ENCODE results near the gene BID. TPM values are rescaled to one million over a fixed set of nuclear protein-coding genes. Genes with fewer than 3 reads are reported as not detected.

BID gene
- total RNA-seq, 1 donor from 2014 or later: 35.1 TPM

- Histone ChIP-seq H2AFZ (ENCODE audit: low read depth, low read length) (no peak overlapping the region), H3K36me3 (ENCODE audit: insufficient read depth, low read length) (no peaks in the 10 kb centered on the region), H3K4me3 (ENCODE audit: insufficient read depth, low read depth, low read length) (no peak overlapping the region), H3K9ac (ENCODE audit: low read length) (no peak overlapping the region), H3K4me1 (ENCODE audit: insufficient read depth, low read length) (peaks cover 3% of the 10 kb centered on the region), H4K20me1 (ENCODE audit: insufficient read depth, low read length) (no peaks in the 10 kb centered on the region), H3K4me2 (ENCODE audit: low read length) (no peak overlapping the region), H3K9me3 (ENCODE audit: insufficient read depth, low read depth, low read length) (no peaks in the 10 kb centered on the region), H3K27me3 (ENCODE audit: insufficient read depth, low read length) (no peaks in the 10 kb centered on the region), H3K79me2 (ENCODE audit: insufficient read depth, low read length) (no peaks in the 10 kb centered on the region), H3K27ac (ENCODE audit: low read depth, low read length) (no peak overlapping the region)
- DNase-seq (ENCODE audit: low read depth): no peak
- H3K9me3 Mint-ChIP-seq (ENCODE audit: unreplicated experiment): no peaks in the 10 kb centered on the region
- no peak overlapping the region for H3K4me3 Mint-ChIP-seq (ENCODE audit: unreplicated experiment)
- no peak overlapping the region for H3K27ac Mint-ChIP-seq (ENCODE audit: unreplicated experiment)
- no peak for TF ChIP-seq CTCF (IDR thresholded peaks at IDR 0.05; ENCODE audit: insufficient read depth, low read depth, low read length)
- no peak for TF ChIP-seq EZH2 (IDR thresholded peaks at IDR 0.05; ENCODE audit: insufficient read depth, low read length)
- FAIRE-seq: no peak
- peaks cover 2% of the 10 kb centered on the region for H3K36me3 Mint-ChIP-seq (ENCODE audit: low read depth, unreplicated experiment)
- peaks cover 5% of the 10 kb centered on the region for H3K4me1 Mint-ChIP-seq (ENCODE audit: low read depth, unreplicated experiment)
- no peaks in the 10 kb centered on the region for H3K27me3 Mint-ChIP-seq (ENCODE audit: low read depth, unreplicated experiment)
These were observed 13.6 kb upstream of the BID start for GRCh38 chr22:17787716-17788330.

- no peak overlapping the region for H3K4me3 Mint-ChIP-seq (ENCODE audit: unreplicated experiment)
- Histone ChIP-seq H3K9me3 (ENCODE audit: insufficient read depth, low read depth, low read length) (no peaks in the 10 kb centered on the region), H3K36me3 (ENCODE audit: insufficient read depth, low read length) (no peaks in the 10 kb centered on the region), H3K4me3 (ENCODE audit: insufficient read depth, low read depth, low read length) (no peak overlapping the region), H3K27me3 (ENCODE audit: insufficient read depth, low read length) (no peaks in the 10 kb centered on the region), H3K4me1 (ENCODE audit: insufficient read depth, low read length) (peaks cover 5% of the 10 kb centered on the region), H3K4me2 (ENCODE audit: low read length) (no peak overlapping the region), H3K27ac (ENCODE audit: low read depth, low read length) (no peak overlapping the region), H4K20me1 (ENCODE audit: insufficient read depth, low read length) (no peaks in the 10 kb centered on the region), H2AFZ (ENCODE audit: low read depth, low read length) (no peak overlapping the region), H3K79me2 (ENCODE audit: insufficient read depth, low read length) (no peaks in the 10 kb centered on the region), H3K9ac (ENCODE audit: low read length) (no peak overlapping the region)
- peaks cover 2% of the 10 kb centered on the region for H3K36me3 Mint-ChIP-seq (ENCODE audit: low read depth, unreplicated experiment)
- DNase-seq (ENCODE audit: low read depth): no peak
- H3K9me3 Mint-ChIP-seq (ENCODE audit: unreplicated experiment): no peaks in the 10 kb centered on the region
- H3K27me3 Mint-ChIP-seq (ENCODE audit: low read depth, unreplicated experiment): no peaks in the 10 kb centered on the region
- TF ChIP-seq EZH2 (IDR thresholded peaks at IDR 0.05; ENCODE audit: insufficient read depth, low read length) (no peak), CTCF (IDR thresholded peaks at IDR 0.05; ENCODE audit: insufficient read depth, low read depth, low read length) (no peak)
- FAIRE-seq: no peak
- peaks cover 8% of the 10 kb centered on the region for H3K4me1 Mint-ChIP-seq (ENCODE audit: low read depth, unreplicated experiment)
- no peak overlapping the region for H3K27ac Mint-ChIP-seq (ENCODE audit: unreplicated experiment)
These were observed 13.0 kb upstream of the BID start for GRCh38 chr22:17787241-17787640.

- H3K27ac Mint-ChIP-seq (ENCODE audit: unreplicated experiment): no peak overlapping the region
- peak; percentile 12 for DNase-seq (ENCODE audit: low read depth)
These were observed 12.3 kb upstream of the BID start for GRCh38 chr22:17786435-17787161.

More at GRCh38 chr22:17786435-17787161, 12.3 kb upstream of the BID start:
- FAIRE-seq: no peak
- Histone ChIP-seq H3K36me3 (ENCODE audit: insufficient read depth, low read length) (no peaks in the 10 kb centered on the region), H3K4me1 (ENCODE audit: insufficient read depth, low read length) (peaks cover 12% of the 10 kb centered on the region), H3K27ac (ENCODE audit: low read depth, low read length) (no peak overlapping the region), H3K27me3 (ENCODE audit: insufficient read depth, low read length) (no peaks in the 10 kb centered on the region), H3K4me2 (ENCODE audit: low read length) (no peak overlapping the region), H3K4me3 (ENCODE audit: insufficient read depth, low read depth, low read length) (no peak overlapping the region), H4K20me1 (ENCODE audit: insufficient read depth, low read length) (no peaks in the 10 kb centered on the region), H3K9ac (ENCODE audit: low read length) (no peak overlapping the region), H3K79me2 (ENCODE audit: insufficient read depth, low read length) (no peaks in the 10 kb centered on the region), H3K9me3 (ENCODE audit: insufficient read depth, low read depth, low read length) (no peaks in the 10 kb centered on the region), H2AFZ (ENCODE audit: low read depth, low read length) (no peak overlapping the region)
- Mint-ChIP-seq H3K4me3 (ENCODE audit: unreplicated experiment) (no peak overlapping the region), H3K36me3 (ENCODE audit: low read depth, unreplicated experiment) (peaks cover 2% of the 10 kb centered on the region), H3K4me1 (ENCODE audit: low read depth, unreplicated experiment) (peaks cover 10% of the 10 kb centered on the region), H3K27me3 (ENCODE audit: low read depth, unreplicated experiment) (no peaks in the 10 kb centered on the region), H3K9me3 (ENCODE audit: unreplicated experiment) (no peaks in the 10 kb centered on the region)
- TF ChIP-seq CTCF (IDR thresholded peaks at IDR 0.05; ENCODE audit: insufficient read depth, low read depth, low read length) (no peak), EZH2 (IDR thresholded peaks at IDR 0.05; ENCODE audit: insufficient read depth, low read length) (no peak)
